GF-D8 (cell line): Measurements from ENCODE around the gene PORCN.
"Not testable (repeated sequence)": the region's sequence is repeated elsewhere in the genome, so short reads cannot be mapped to it uniquely, and the experiment has no call there.

Experiments
- DNase-seq: peaks from one replicate; lab custom pipeline; 2025; lab: John Stamatoyannopoulos, UW

The PORCN gene

GRCh38 chrX:48540480-48540879, 31.7 kb downstream of the PORCN start:
- DNase-seq, result no peak

DNA sequence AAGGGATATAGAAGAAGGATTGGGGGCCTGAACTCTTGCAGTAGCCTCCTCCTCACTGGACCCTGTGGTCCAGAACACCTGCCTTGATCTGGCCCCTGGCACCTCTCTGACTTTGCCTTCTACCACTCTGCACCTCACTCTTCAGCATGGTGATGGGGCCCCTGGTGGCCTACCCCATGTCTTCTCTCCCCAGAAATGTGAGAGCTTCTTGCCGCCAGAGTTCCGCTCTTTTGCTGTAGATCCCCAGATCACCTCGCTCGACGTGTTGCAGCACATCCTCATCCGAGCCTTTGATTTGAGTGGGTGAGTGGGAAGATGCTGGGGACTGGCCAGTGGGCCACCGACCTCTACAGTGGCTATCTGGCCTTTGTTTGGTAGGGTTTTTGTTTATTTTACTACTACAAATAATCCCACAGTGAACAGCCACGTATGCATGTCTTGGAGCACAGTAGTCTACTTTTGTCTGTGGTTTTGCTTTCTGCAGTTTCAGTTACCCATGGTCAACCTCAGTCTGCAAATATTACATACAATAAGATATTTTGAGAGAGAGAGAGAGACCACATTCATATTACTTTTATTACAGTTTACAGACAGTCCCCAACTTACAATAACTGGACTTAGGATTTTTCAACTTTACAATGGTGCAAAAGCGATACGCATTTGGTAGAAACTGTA, 32.5 kb downstream of the PORCN start:
- no peak for DNase-seq

- DNase-seq, result no peak
Measured at GRCh38 chrX:48548871-48549270, 40.1 kb downstream of the PORCN start.

GRCh38 chrX:48555731-48556325, 47.0 kb downstream of the PORCN start:
- DNase-seq, result not testable (repeated sequence)

- no peak for DNase-seq
Measured at GRCh38 chrX:48558271-48558670, 49.5 kb downstream of the PORCN start.

DNA sequence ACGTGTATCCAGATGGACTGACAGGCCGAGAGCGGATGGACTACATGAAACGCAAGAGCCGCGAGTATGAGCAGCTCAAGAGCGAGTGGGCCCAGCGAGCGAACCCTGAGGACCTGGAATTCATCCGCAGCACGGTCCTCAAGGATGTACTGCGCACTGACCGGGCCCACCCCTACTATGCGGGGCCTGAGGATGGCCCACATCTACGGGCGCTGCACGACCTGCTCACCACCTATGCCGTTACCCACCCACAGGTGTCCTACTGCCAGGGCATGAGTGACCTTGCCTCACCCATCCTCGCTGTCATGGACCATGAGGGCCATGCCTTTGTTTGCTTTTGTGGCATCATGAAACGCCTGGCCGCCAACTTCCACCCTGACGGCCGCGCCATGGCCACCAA, 50.8 kb downstream of the PORCN start:
- no peak for DNase-seq

DNA sequence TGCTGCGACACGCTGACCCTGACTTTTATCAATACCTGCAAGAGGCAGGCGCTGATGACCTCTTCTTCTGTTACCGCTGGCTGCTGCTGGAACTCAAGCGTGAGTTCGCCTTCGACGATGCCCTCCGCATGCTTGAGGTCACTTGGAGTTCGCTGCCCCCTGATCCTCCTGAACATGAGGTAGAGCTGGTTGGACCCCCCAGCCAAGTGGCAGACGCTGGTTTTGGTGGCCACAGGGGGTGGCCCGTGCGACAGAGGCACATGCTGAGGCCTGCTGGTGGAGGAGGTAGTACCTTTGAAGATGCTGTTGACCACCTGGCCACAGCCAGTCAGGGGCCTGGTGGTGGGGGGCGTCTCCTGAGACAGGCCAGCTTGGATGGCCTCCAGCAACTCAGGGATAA, 51.3 kb downstream of the PORCN start:
- no peak for DNase-seq

GRCh38 chrX:48560681-48561080, 51.9 kb downstream of the PORCN start:
- no peak for DNase-seq

DNA sequence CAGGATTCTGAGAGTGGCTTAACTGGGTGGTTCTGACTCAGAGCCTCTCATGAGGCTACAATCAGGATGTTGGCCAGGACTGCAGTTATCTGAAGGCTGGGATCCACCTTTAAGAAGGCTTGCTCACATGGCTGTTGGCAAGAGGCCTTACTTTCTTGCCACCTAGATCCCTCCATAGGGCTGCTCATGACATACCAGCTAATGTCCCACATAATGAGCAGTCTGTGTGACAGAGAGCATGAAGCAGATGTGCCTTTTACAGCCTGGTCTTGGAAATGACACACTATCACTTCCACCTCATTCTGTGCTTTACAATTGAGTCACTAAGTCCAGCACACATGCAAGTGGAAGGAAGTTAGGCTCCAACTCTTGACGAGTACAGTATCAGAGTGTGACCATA, 61.2 kb downstream of the PORCN start:
- DNase-seq, result peak; percentile 15
